ENCODE data around the gene ARIH2. TPM values are rescaled to one million over a fixed set of nuclear protein-coding genes. Genes with fewer than 3 reads are reported as not detected.

The ARIH2 gene
- total RNA-seq, 1 donor, result 68.6 TPM

- DNase-seq (ENCODE audit: low read depth), result no peak
- TF ChIP-seq CTCF (IDR thresholded peaks at IDR 0.05; ENCODE audit: insufficient read depth, low read length), result no peak
- H3K4me3 ChIP-seq (ENCODE audit: low read depth, low read length), result no peak overlapping the region
Measured at GRCh38 chr3:48997714-48998637, 79.3 kb downstream of the ARIH2 start.

- TF ChIP-seq CTCF (IDR thresholded peaks at IDR 0.05; ENCODE audit: insufficient read depth, low read length), result no peak
- no peak overlapping the region for H3K4me3 ChIP-seq (ENCODE audit: low read depth, low read length)
- no peak for DNase-seq (ENCODE audit: low read depth)
Measured at GRCh38 chr3:48999085-48999858, 80.6 kb downstream of the ARIH2 start.

GRCh38 chr3:49001155-49001554, 82.5 kb downstream of the ARIH2 start:
- no peak for TF ChIP-seq CTCF (IDR thresholded peaks at IDR 0.05; ENCODE audit: insufficient read depth, low read length)

GRCh38 chr3:49004352-49005302, 86.0 kb downstream of the ARIH2 start:
- H3K4me3 ChIP-seq (ENCODE audit: low read depth, low read length), result no peak overlapping the region
- TF ChIP-seq CTCF (IDR thresholded peaks at IDR 0.05; ENCODE audit: insufficient read depth, low read length), result no peak
- no peak for DNase-seq (ENCODE audit: low read depth)

More at GRCh38 chr3:49001155-49001554, 82.5 kb downstream of the ARIH2 start:
- DNase-seq (ENCODE audit: low read depth), result no peak
- no peak overlapping the region for H3K4me3 ChIP-seq (ENCODE audit: low read depth, low read length)

- no peak overlapping the region for H3K4me3 ChIP-seq (ENCODE audit: low read depth, low read length)
- no peak for DNase-seq (ENCODE audit: low read depth)
- TF ChIP-seq CTCF (IDR thresholded peaks at IDR 0.05; ENCODE audit: insufficient read depth, low read length), result no peak
Measured at GRCh38 chr3:49005303-49005680, 86.7 kb downstream of the ARIH2 start.

GRCh38 chr3:49005998-49006397, 87.4 kb downstream of the ARIH2 start:
- peak overlapping the region; percentile 90 for H3K4me3 ChIP-seq (ENCODE audit: low read depth, low read length)
- no peak for DNase-seq (ENCODE audit: low read depth)
- TF ChIP-seq CTCF (IDR thresholded peaks at IDR 0.05; ENCODE audit: insufficient read depth, low read length), result no peak

Measured in fibroblast of the aortic adventitia (primary cell).